ENCODE measurements around the gene TRIM10.

- TF ChIP-seq MAX (IDR thresholded peaks at IDR 0.05) (no peak), ZBTB7A (IDR thresholded peaks at IDR 0.05; ENCODE audit: low read depth) (no peak), CREB1 (IDR thresholded peaks at IDR 0.05; ENCODE audit: low read depth) (no peak), EGR1 (IDR thresholded peaks at IDR 0.05) (no peak), REST (IDR thresholded peaks at IDR 0.05; ENCODE audit: low read depth) (no peak), FOXM1 (IDR thresholded peaks at IDR 0.05; ENCODE audit: borderline replicate concordance, low read depth) (no peak)
Measured at GRCh38 chr6:30143780-30144179, 17.2 kb downstream of the TRIM10 start.

Data from Ishikawa (cell line).